Right atrium auricular region (tissue), 2 donors: ENCODE data around the gene GNAT2. TPM values are rescaled to one million over a fixed set of nuclear protein-coding genes. Genes with fewer than 3 reads are reported as not detected.

Source experiments
- DNase-seq: peaks from one replicate; pipeline ENCODE4 v3.0.0-alpha.2; 2019; ENCODE audit warnings: low spot score
- H3K27ac ChIP-seq, 2 donors: fragments of 200-600 bp; sonication (generic); 1 replicate in 1 of 2; 2 replicates in 1 of 2; pipeline ENCODE4 v1.5.1; 2016 to 2019
- H3K27me3 ChIP-seq, 2 donors: fragments of 200-600 bp; sonication (generic); one replicate each; pipeline versions ENCODE4 v1.5.1 to v1.6.0; 2017 to 2019
- H3K36me3 ChIP-seq: fragments of 200-600 bp; sonication (generic); one replicate; pipeline ENCODE4 v1.5.1; 2016
- H3K4me1 ChIP-seq, 2 donors: fragments of 200-600 bp; sonication (generic); one replicate each; pipeline versions ENCODE4 v1.5.1 to v1.6.0; 2017 to 2019
- H3K4me3 ChIP-seq, 2 donors: fragments of 200-600 bp; sonication (generic); 1 replicate in 1 of 2; 2 replicates in 1 of 2; pipeline ENCODE4 v1.5.1; 2017 to 2019; ENCODE audit warnings: mild to moderate bottlenecking in 1 of 2, moderate library complexity in 1 of 2
- H3K9me3 ChIP-seq, 2 donors: fragments of 200-600 bp; sonication (generic); one replicate each; pipeline ENCODE4 v1.5.1; 2019
- CTCF ChIP-seq, 2 donors: fragments of 200-600 bp; sonication (generic); IDR thresholded peaks; one replicate each; pipeline ENCODE4 v1.5.1; 2019; ENCODE audit warnings: antibody characterized with exemption in 2 of 2
- total RNA-seq, 2 donors: library from RNA; depleted of rRNA; stranded (reverse); fragments of >200 nt; gene quantifications; one replicate each; pipeline ENCODE4 v1.1.0, GENCODE V29; 2016

GNAT2 gene
- total RNA-seq, 2 donors from 2014 or later, result 0.59 TPM; not detected in 1

- H3K27me3 ChIP-seq, result no peaks in the 10 kb centered on the region
- H3K4me3 ChIP-seq, result peak within 1 kb of the TSS; percentile 74 to 79
- peak; percentile 90 for DNase-seq
- peaks cover 12% of the 10 kb centered on the region for H3K36me3 ChIP-seq
- H3K4me1 ChIP-seq, result peaks cover 0 to 18% of the 10 kb centered on the region in 2 donors
- peak within 1 kb of the TSS; percentile 87 to 90 for H3K27ac ChIP-seq
- no peaks in the 10 kb centered on the region for H3K9me3 ChIP-seq
- TF ChIP-seq CTCF (IDR thresholded peaks at IDR 0.05), result peak in 1 of 2 donors; percentile 48
These were observed 36.5 kb upstream of the GNAT2 start, which contains the start of gene GSTM4 for GRCh38 chr1:109655615-109656519. TSS of gene GSTM4 (plus strand) at chr1:109656099. CDS start at chr1:109656390, 291 bp downstream.

GRCh38 chr1:109654519-109654918 lies 35.1 kb upstream of the GNAT2 start:
- Histone ChIP-seq H3K4me3 (no peak overlapping the region), H3K27me3 (no peaks in the 10 kb centered on the region), H3K4me1 (peaks cover 0 to 18% of the 10 kb centered on the region in 2 donors), H3K27ac (no peak overlapping the region), H3K36me3 (peaks cover 2% of the 10 kb centered on the region), H3K9me3 (no peaks in the 10 kb centered on the region)
- TF ChIP-seq CTCF (IDR thresholded peaks at IDR 0.05), result no peak
- peak; percentile 11 for DNase-seq

- no peak for TF ChIP-seq CTCF (IDR thresholded peaks at IDR 0.05)
- Histone ChIP-seq H3K27me3 (no peaks in the 10 kb centered on the region), H3K9me3 (no peaks in the 10 kb centered on the region), H3K36me3 (no peaks in the 10 kb centered on the region), H3K4me3 (no peak overlapping the region), H3K27ac (no peak overlapping the region), H3K4me1 (peaks cover 0 to 18% of the 10 kb centered on the region in 2 donors)
- DNase-seq, result no peak
These were observed 33.9 kb upstream of the GNAT2 start for GRCh38 chr1:109653306-109653705.

GRCh38 chr1:109652402-109652801 lies 33.0 kb upstream of the GNAT2 start:
- H3K27me3 ChIP-seq, result no peaks in the 10 kb centered on the region
- no peaks in the 10 kb centered on the region for H3K36me3 ChIP-seq
- DNase-seq, result no peak
- H3K27ac ChIP-seq, result no peak overlapping the region
- no peak for TF ChIP-seq CTCF (IDR thresholded peaks at IDR 0.05)
- no peaks in the 10 kb centered on the region for H3K9me3 ChIP-seq
- peaks cover 0 to 18% of the 10 kb centered on the region in 2 donors for H3K4me1 ChIP-seq
- no peak overlapping the region for H3K4me3 ChIP-seq

GRCh38 chr1:109650609-109651008 lies 31.2 kb upstream of the GNAT2 start:
- no peak for TF ChIP-seq CTCF (IDR thresholded peaks at IDR 0.05)
- H3K27ac ChIP-seq, result no peak overlapping the region
- peaks cover 0 to 13% of the 10 kb centered on the region in 2 donors for H3K4me1 ChIP-seq
- DNase-seq, result no peak
- H3K36me3 ChIP-seq, result no peaks in the 10 kb centered on the region
- H3K4me3 ChIP-seq, result no peak overlapping the region
- H3K27me3 ChIP-seq, result no peaks in the 10 kb centered on the region
- H3K9me3 ChIP-seq, result no peaks in the 10 kb centered on the region
